ENCODE measurements around the gene MPHOSPH6. TPM values are rescaled to one million over a fixed set of nuclear protein-coding genes. Genes with fewer than 3 reads are reported as not detected.

MPHOSPH6 gene
- total and polyA plus RNA-seq, 2 of the 13 experiments (the other 11 are each of a cell fraction or from before 2014, with no cell fraction given) = 28.4 to 76.4 TPM

DNA sequence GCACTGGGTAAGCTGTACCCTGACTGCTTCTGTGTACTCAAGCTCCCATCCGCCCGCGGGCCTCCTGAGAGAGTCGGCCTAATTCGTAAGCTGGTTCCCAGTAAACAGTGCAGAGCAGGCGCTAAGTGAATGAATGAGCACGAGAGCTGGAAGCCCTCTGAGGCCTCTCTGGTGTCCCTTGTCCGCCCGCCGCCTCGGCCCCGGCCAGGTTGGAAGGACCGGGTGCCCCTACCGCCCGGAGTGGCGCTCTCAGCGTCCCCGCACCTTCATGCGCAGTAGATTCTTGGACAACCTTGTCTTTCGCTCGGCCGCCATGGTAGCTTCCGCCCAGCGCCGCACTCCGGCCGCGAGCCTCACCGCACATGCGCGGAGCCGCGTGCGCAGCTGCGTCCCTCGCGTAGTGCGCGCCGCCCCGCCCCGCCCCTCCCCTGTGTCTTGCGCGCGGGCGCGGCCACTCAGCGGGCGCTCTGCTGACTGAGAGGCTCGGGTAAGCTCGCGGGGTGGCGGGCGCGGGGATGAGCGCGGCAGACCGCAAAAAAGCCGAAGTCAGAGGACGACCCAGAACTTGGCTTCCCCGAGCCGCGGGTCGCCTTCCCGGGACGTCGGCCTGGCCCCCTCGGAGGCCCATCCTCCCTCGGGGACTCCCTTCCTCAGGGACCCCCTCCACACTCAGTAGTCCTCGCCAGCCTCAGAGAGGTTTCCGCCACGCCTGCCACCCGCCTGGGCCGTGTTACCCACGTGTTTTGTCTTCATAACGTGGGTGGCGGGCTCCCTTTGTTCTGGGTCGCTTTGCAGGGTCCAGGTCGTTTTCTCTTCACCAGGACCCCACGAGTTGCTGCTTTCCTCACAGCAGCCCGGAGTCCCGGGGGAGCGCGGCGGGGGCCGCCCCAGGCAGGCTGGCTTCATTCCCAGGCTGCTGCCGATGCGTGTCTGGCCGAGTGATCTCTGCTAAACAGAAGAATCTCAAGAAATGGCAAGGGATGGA, at the start of gene MPHOSPH6 (continued):
- TF ChIP-seq ZFP90 (CRISPR knock-in tag; IDR thresholded peaks at IDR 0.05; ENCODE audit: borderline replicate concordance) = peak; percentile 97
- no peak for TF ChIP-seq KDM4B (CRISPR knock-in tag; IDR thresholded peaks at IDR 0.05)
- TF ChIP-seq, protein P1, sequence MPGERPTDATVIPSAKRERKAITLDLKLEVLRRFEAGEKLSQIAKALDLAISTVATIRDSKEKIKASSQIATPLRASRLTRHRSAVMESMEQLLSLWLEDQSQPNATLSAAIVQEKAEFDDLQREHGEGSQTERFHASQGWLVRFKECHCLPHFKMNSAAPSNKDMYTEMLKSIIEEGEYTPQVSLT (CRISPR knock-in tag; IDR thresholded peaks at IDR 0.05; ENCODE audit: borderline replicate concordance, low read depth) = peak; percentile 70; the same call in 1 of the 2 replicates
- peak; percentile 91 for TF ChIP-seq ESRRA (CRISPR knock-in tag; IDR thresholded peaks at IDR 0.05; ENCODE audit: low read depth)
- peak; percentile 89; the same call in 1 of the 2 replicates for TF ChIP-seq GFI1 (CRISPR knock-in tag; IDR thresholded peaks at IDR 0.05; ENCODE audit: borderline replicate concordance)
- TF ChIP-seq HES4 (CRISPR knock-in tag; IDR thresholded peaks at IDR 0.05; ENCODE audit: borderline replicate concordance) = peak; percentile 93
- peak; percentile 92; the same call in 1 of the 2 replicates for TF ChIP-seq TMF1 (CRISPR knock-in tag; IDR thresholded peaks at IDR 0.05; ENCODE audit: low read depth)
- TF ChIP-seq FOXJ3 (CRISPR knock-in tag; IDR thresholded peaks at IDR 0.05; ENCODE audit: borderline replicate concordance) = peak; percentile 47; the same call in 1 of the 2 replicates
- TF ChIP-seq RARA (CRISPR knock-in tag; IDR thresholded peaks at IDR 0.05) = 0 out of 2 replicates have a peak, but pooled peaks have one; percentile 45
- TF ChIP-seq, protein P2, sequence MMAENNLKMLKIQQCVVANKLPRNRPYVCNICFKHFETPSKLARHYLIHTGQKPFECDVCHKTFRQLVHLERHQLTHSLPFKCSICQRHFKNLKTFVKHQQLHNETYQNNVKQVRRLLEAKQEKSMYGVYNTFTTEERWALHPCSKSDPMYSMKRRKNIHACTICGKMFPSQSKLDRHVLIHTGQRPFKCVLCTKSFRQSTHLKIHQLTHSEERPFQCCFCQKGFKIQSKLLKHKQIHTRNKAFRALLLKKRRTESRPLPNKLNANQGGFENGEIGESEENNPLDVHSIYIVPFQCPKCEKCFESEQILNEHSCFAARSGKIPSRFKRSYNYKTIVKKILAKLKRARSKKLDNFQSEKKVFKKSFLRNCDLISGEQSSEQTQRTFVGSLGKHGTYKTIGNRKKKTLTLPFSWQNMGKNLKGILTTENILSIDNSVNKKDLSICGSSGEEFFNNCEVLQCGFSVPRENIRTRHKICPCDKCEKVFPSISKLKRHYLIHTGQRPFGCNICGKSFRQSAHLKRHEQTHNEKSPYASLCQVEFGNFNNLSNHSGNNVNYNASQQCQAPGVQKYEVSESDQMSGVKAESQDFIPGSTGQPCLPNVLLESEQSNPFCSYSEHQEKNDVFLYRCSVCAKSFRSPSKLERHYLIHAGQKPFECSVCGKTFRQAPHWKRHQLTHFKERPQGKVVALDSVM (CRISPR knock-in tag; IDR thresholded peaks at IDR 0.05) = no peak; the same call in 1 of the 2 replicates
- TF ChIP-seq HDAC6 (IDR thresholded peaks at IDR 0.05; ENCODE audit: low read depth, low read length) = no peak
- TF ChIP-seq, protein P3, sequence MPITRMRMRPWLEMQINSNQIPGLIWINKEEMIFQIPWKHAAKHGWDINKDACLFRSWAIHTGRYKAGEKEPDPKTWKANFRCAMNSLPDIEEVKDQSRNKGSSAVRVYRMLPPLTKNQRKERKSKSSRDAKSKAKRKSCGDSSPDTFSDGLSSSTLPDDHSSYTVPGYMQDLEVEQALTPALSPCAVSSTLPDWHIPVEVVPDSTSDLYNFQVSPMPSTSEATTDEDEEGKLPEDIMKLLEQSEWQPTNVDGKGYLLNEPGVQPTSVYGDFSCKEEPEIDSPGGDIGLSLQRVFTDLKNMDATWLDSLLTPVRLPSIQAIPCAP (CRISPR knock-in tag; IDR thresholded peaks at IDR 0.05; ENCODE audit: low read depth) = no peak
- peak; percentile 82 for TF ChIP-seq MED13 (CRISPR knock-in tag; IDR thresholded peaks at IDR 0.05)
- TF ChIP-seq, protein P4, sequence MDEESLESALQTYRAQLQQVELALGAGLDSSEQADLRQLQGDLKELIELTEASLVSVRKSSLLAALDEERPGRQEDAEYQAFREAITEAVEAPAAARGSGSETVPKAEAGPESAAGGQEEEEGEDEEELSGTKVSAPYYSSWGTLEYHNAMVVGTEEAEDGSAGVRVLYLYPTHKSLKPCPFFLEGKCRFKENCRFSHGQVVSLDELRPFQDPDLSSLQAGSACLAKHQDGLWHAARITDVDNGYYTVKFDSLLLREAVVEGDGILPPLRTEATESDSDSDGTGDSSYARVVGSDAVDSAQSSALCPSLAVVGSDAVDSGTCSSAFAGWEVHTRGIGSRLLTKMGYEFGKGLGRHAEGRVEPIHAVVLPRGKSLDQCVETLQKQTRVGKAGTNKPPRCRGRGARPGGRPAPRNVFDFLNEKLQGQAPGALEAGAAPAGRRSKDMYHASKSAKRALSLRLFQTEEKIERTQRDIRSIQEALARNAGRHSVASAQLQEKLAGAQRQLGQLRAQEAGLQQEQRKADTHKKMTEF (CRISPR knock-in tag; IDR thresholded peaks at IDR 0.05) = peak; percentile 98
- 0 out of 2 replicates have a peak, but pooled peaks have one; percentile 19 for TF ChIP-seq HCFC1 (IDR thresholded peaks at IDR 0.05; ENCODE audit: low read depth, low read length)
- no peak for TF ChIP-seq MLLT10 (CRISPR knock-in tag; IDR thresholded peaks at IDR 0.05)
- no peak for TF ChIP-seq ATAD3A (CRISPR knock-in tag; IDR thresholded peaks at IDR 0.05)
- peak; percentile 85 for TF ChIP-seq ERF (CRISPR knock-in tag; IDR thresholded peaks at IDR 0.05)
- peak; percentile 70; the same call in 1 of the 2 replicates for TF ChIP-seq FOXO1 (CRISPR knock-in tag; IDR thresholded peaks at IDR 0.05)
- TF ChIP-seq TBP (CRISPR knock-in tag; IDR thresholded peaks at IDR 0.05) = no peak
- TF ChIP-seq ZNF446 (CRISPR knock-in tag; IDR thresholded peaks at IDR 0.05) = peak; percentile 74; the same call in 1 of the 2 replicates
- TF ChIP-seq SYNCRIP (IDR thresholded peaks at IDR 0.05; ENCODE audit: insufficient read depth, low read depth, low read length) = no peak
- TF ChIP-seq ZSCAN22 (CRISPR knock-in tag; IDR thresholded peaks at IDR 0.05) = no peak; the same call in 1 of the 2 replicates
- no peak for TF ChIP-seq GTF2F1 (IDR thresholded peaks at IDR 0.05; ENCODE audit: low read length)
- peak; percentile 96 for TF ChIP-seq ZNF501 (CRISPR knock-in tag; IDR thresholded peaks at IDR 0.05)
- TF ChIP-seq ZNF224 (CRISPR knock-in tag; IDR thresholded peaks at IDR 0.05) = 0 out of 2 replicates have a peak, but pooled peaks have one; percentile 33

Data from HepG2 (cell line).